GM21529 (cell line): ENCODE data around the gene C19orf33.

ENCODE experiments used
- ATAC-seq: cut with Tn5 transposase; IDR thresholded peaks from one replicate; pipeline ENCODE4 v1.9.1; 2021; ENCODE audit not compliant: unreplicated experiment

Gene C19orf33

DNA sequence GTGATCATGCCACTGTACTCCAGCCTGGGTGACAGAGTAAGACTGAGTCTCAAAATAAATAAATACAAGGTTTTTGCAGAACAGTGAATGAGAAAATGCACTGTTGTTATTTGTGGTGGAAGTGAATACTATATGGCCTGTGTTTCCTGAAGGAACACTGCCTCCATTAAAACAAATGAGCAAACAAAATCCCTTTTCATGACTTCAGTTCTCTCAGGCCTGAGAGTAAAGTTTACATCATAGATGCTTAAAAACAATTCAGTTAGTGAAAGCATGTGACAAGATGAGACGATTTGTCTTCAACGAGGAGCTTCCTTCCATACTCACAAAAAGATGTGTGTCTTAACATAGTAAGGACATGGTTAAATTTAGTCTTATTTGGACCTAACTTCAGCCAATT, 25.3 kb upstream of the C19orf33 start:
- ATAC-seq: no peak

DNA sequence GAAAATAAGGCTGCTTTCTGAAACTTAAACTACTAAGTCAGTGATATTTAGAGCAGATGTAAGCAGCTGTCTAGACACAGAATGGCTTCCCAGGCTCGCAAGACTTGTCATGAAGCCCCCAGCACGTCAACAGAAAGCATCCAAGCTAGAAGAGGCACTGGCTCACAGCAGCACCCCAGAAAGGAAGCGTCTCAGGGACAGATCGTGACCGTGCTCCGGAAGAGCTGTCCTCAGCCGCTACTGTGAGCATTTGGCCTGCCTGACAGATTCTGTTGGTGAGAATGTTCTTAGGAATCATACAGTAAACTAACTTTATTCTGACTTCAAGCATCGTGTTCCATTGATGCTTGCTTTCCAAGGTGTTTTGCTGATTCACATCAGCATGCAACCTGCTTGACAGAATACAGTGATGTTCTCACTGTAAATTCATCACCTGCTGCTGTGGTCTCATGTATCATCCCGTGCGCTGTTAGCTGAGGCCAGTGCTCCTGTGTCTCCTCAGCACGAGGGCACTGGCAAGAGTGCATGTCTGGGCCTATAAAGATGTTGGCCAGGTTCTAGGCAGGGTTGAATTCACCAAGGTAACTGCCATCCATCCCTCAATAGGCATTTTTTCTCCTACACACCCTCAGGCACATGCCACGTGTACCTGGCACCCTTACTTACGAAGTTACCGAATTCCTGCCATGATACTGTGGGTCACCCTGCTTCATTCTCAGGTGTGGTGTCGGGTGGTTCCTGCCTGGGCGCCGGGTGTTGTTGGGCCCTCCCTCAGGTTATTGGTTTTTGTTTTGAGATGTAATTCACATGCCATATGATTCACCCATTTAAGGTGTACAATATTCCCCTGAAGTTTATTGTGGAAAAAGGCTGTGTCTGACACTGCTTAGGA, 23.8 kb upstream of the C19orf33 start:
- no peak for ATAC-seq

DNA sequence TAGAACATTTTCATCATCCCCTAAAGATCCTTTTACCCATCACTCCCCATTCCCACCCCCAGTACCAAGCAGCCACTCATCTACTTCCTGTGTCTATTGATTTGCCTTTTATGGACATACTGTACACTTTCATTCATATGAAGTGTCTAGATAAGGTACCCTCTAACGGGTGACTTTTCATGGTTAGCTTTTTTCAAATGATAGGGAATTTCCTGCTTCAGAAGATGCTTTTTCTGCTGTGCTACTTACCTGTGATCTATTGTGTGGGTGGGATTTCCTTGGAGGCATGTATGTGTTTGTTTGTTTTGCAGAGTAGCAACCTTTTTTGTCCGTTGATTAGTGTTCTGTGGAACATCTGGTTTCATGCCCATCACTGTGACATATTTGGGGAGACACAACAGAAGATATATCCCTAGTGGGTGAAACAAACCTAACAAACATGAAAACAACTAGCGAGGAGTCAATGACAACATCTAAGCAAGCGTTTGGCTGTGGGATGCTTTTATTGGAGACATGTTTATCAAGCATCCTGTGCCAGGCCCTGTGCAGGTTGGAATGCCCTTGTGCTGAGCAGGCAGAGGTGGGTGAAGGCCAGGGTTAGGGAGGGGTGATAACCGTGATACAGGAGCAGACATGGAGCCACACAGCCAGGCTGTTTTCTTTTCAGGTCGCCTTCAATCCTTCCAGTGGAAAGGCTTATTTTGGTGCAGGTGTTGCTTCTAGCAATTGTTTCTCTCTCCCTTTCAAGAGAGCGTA, 22.1 kb upstream of the C19orf33 start:
- ATAC-seq: no peak

DNA sequence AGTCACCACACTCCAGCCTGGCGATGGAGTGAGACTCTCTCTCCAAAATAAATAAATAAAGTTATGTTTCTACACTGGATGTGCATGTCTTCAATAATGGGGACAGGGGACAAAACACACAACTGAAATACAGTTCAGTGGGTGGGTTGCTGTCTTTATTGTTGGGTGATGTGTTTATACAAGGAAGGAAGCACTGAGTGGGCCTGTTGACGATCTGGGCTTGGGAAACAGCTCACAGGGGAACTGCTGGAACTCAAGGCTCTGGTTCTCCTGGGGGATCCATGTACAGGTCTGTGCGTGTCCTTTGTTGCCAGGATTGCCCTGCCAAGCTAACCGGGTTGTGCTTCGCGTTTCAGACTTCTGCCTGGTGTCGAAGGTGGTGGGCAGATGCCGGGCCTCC, 20.8 kb upstream of the C19orf33 start:
- ATAC-seq: no peak

- ATAC-seq: no peak
These were observed 19.6 kb upstream of the C19orf33 start for GRCh38 chr19:38284422-38284821.

DNA sequence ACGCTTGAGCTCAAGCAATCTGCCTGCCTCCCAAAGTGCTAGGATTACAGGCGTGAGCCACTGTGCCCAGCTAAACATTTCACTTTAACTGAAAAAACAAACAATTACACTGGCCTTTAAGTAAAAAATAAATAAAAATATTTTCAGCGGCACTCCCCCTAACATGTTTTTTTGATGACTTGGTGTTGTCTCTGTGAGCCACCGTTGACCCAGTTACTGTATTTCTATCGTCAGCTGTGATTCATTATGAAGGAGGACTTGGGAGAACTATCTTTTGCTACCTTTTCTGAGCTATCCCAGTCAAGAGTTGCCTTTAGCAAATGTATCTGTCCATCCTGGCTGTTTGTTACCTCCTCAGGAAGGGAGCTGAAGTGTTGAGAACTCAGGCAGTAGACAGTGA, 18.5 kb upstream of the C19orf33 start:
- no peak for ATAC-seq

- no peak for ATAC-seq
These were observed 16.4 kb upstream of the C19orf33 start for GRCh38 chr19:38287604-38288003.

DNA sequence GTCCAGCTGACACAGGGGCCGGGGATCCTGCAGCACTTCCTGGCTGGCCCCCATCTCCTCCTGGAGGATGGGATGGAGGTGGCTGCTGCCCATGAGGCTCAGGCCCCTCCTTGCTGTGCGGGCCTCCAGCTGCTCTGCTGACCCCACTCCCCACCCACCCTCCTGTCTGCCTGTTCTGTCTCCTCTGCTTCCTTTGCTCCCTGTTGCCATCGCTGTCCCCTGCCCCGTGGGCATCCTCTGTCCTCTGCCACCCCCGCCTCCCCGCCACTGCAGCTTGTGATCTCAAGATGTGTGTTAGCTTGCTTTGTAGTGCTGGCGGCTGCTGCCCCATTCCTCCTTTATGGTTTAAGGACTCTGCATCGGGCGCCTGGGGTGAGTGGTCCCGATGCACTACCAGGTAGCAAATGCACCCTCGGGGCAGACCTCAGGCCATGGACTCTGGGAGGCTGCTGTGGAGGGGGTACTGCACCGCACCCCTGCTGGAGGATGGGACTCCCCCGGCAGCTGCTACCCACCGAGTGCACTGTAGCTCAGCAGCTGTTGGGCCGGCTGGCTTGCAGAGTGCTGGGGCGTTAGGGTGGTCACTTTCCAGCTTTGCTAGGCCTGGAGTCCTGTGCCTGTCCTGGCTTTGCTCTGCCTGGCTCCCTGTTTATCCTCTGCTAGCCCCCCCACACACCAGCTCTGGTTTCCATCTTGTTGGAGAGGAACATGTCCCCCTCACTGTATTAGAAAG, 15.8 kb upstream of the C19orf33 start:
- no peak for ATAC-seq

- no peak for ATAC-seq
These were observed 14.1 kb upstream of the C19orf33 start for GRCh38 chr19:38289955-38290354.

GRCh38 chr19:38290631-38291147, 13.4 kb upstream of the C19orf33 start:
- no peak for ATAC-seq

GRCh38 chr19:38291855-38292254, 12.2 kb upstream of the C19orf33 start:
- ATAC-seq: no peak

GRCh38 chr19:38293281-38293680, 10.8 kb upstream of the C19orf33 start:
- ATAC-seq: no peak

- ATAC-seq: no peak
These were observed 10.0 kb upstream of the C19orf33 start for GRCh38 chr19:38294090-38294489.

- no peak for ATAC-seq
These were observed 5.0 kb upstream of the C19orf33 start for GRCh38 chr19:38298821-38299680.

GRCh38 chr19:38304352-38304865, 358 bp downstream of the C19orf33 start:
- no peak for ATAC-seq

DNA sequence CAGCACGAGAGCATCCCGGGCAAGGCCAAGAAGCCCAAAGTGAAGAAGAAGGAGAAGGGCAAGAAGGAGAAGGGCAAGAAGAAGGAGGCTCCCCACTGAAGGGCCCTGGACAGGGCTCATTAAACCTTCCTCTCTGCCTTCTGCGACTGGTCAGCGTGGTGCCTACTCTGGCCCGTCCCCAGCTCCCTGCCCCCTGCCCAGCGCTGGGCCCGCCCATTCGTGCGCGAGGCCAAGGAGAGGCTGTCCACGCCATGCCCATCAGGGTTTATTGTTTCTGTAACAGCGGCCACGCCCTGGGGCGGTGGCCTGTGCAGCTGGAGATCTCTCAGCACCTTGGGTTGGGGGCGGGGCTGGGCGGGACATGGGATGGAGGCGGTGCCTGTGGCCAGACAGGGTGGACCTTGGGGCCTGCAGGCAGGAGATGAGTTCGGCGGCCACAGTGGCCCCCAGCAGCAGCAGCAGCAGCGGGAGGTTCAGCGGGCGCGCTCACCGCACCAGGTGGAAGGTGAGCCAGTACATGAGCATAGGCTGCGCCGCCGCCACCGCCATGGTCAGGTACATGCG, 897 bp downstream of the C19orf33 start:
- ATAC-seq: no peak

GRCh38 chr19:38306236-38306635, 2.2 kb downstream of the C19orf33 start:
- ATAC-seq: no peak

GRCh38 chr19:38307076-38307475, 3.0 kb downstream of the C19orf33 start:
- ATAC-seq: no peak

DNA sequence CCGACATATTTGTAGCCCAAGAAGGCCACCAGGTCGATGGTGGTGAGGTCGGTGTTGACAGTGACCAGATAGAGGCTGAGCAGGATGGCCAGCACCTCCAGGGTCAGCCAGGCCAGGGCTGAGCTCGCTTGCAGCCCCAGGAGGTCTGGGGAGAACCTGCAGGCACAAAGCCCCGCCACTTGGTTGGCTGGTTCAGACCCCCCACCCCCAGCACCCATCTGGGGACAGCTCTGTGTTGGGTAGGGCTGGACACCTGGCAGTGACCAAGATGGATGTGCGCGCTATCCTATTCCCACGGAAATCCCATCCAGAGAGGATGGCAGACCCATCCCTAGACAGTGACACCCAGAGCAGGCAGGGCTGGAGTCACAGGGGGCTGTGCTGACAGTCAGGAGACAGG, 3.5 kb downstream of the C19orf33 start:
- ATAC-seq: no peak
